Loucy (cell line): ENCODE measurements around the gene GTF2A2.

Source experiments
- H2AFZ ChIP-seq: fragments of 200-600 bp; sonication (generic); 2 replicates; pipeline ENCODE4 v1.6.0; 2016; ENCODE audit warnings: antibody characterized with exemption, mild to moderate bottlenecking, low read length, moderate library complexity
- H3F3A ChIP-seq: fragments of 200-600 bp; 2 replicates; pipeline ENCODE4 v1.6.0; 2016; ENCODE audit warnings: antibody characterized with exemption, low read depth, mild to moderate bottlenecking
- H3K27me3 ChIP-seq: fragments of 200-600 bp; sonication (generic); 2 replicates; pipeline ENCODE4 v1.6.1; 2014; ENCODE audit warnings: low read length, mild to moderate bottlenecking; ENCODE audit not compliant: insufficient read depth, poor library complexity, severe bottlenecking
- H3K36me3 ChIP-seq: fragments of 200-600 bp; sonication (generic); 2 replicates; pipeline ENCODE4 v1.6.1; 2016; ENCODE audit warnings: low read length; ENCODE audit not compliant: insufficient read depth
- H3K4me1 ChIP-seq: fragments of 200-600 bp; sonication (generic); 2 replicates; pipeline ENCODE4 v1.5.1; 2014; ENCODE audit warnings: low read length, mild to moderate bottlenecking; ENCODE audit not compliant: insufficient read depth, poor library complexity, severe bottlenecking
- H3K4me2 ChIP-seq: fragments of 200-600 bp; sonication (generic); 2 replicates; pipeline ENCODE4 v1.6.0; 2014; ENCODE audit warnings: antibody characterized with exemption, low read length, low read depth, mild to moderate bottlenecking; ENCODE audit not compliant: poor library complexity, severe bottlenecking
- H3K4me3 ChIP-seq: fragments of 200-600 bp; sonication (generic); 2 replicates; pipeline ENCODE4 v1.5.1; 2014; ENCODE audit warnings: low read length, mild to moderate bottlenecking, mixed read lengths; ENCODE audit not compliant: poor library complexity, severe bottlenecking
- H3K79me2 ChIP-seq: fragments of 200-600 bp; sonication (generic); 2 replicates; pipeline ENCODE4 v1.6.1; 2014; ENCODE audit warnings: low read length; ENCODE audit not compliant: insufficient read depth
- H3K9ac ChIP-seq: fragments of 200-600 bp; sonication (generic); 2 replicates; pipeline ENCODE4 v1.6.0; 2014; ENCODE audit warnings: mild to moderate bottlenecking, low read depth, low read length, moderate library complexity; ENCODE audit not compliant: poor library complexity, severe bottlenecking
- H3K9me2 ChIP-seq: fragments of 200-600 bp; sonication (generic); replicated peaks from 2 replicates; pipeline ENCODE4 v1.6.1; 2016; ENCODE audit warnings: low read depth, low read length, mixed read lengths
- H3K9me3 ChIP-seq: fragments of 200-600 bp; sonication (generic); 2 replicates; pipeline ENCODE4 v1.6.1; 2014; ENCODE audit warnings: mild to moderate bottlenecking, antibody characterized with exemption, low read length, low read depth; ENCODE audit not compliant: insufficient read depth
- H4K20me1 ChIP-seq: fragments of 200-600 bp; sonication (generic); 2 replicates; pipeline ENCODE4 v1.6.0; 2014; ENCODE audit warnings: antibody characterized with exemption, low read length, mild to moderate bottlenecking; ENCODE audit not compliant: insufficient read depth, poor library complexity, severe bottlenecking
- CTCF ChIP-seq: fragments of 200-600 bp; sonication (generic); conservative IDR thresholded peaks from 2 replicates; pipeline ENCODE4 v1.5.1; 2014; ENCODE audit warnings: mild to moderate bottlenecking, antibody characterized with exemption, low read length
- EZH2phosphoT487 ChIP-seq: fragments of 200-600 bp; IDR thresholded peaks from 2 replicates; pipeline ENCODE4 v1.6.1; 2018; ENCODE audit warnings: antibody characterized with exemption, mild to moderate bottlenecking, moderate library complexity, borderline replicate concordance

Gene GTF2A2

GRCh38 chr15:59596640-59597039 lies 60.7 kb downstream of the GTF2A2 start:
- no peaks in the 10 kb centered on the region for H3F3A ChIP-seq
- no peaks in the 10 kb centered on the region for H4K20me1 ChIP-seq
- H3K4me1 ChIP-seq = peaks cover under 1% of the 10 kb centered on the region
- no peak overlapping the region for H3K4me3 ChIP-seq
- H3K9ac ChIP-seq = no peak overlapping the region
- no peaks in the 10 kb centered on the region for H3K9me2 ChIP-seq
- H3K79me2 ChIP-seq = no peaks in the 10 kb centered on the region
- peaks cover 6% of the 10 kb centered on the region; the same call in 1 of the 2 replicates for H3K9me3 ChIP-seq
- H3K36me3 ChIP-seq = no peaks in the 10 kb centered on the region
- no peaks in the 10 kb centered on the region for H3K27me3 ChIP-seq
- TF ChIP-seq CTCF (no peak), EZH2phosphoT487 (no peak)
- no peak overlapping the region for H3K4me2 ChIP-seq
- no peak overlapping the region for H2AFZ ChIP-seq

GRCh38 chr15:59595434-59595915 lies 61.8 kb downstream of the GTF2A2 start:
- no peak overlapping the region for H3K9ac ChIP-seq
- H3K4me2 ChIP-seq = no peak overlapping the region
- no peaks in the 10 kb centered on the region for H3F3A ChIP-seq
- no peaks in the 10 kb centered on the region for H3K9me3 ChIP-seq
- no peak overlapping the region for H3K4me3 ChIP-seq
- H3K36me3 ChIP-seq = no peaks in the 10 kb centered on the region
- no peak for TF ChIP-seq CTCF
- no peak for TF ChIP-seq EZH2phosphoT487
- H3K27me3 ChIP-seq = no peaks in the 10 kb centered on the region
- no peak overlapping the region for H2AFZ ChIP-seq
- H4K20me1 ChIP-seq = no peaks in the 10 kb centered on the region
- H3K4me1 ChIP-seq = peaks cover 9% of the 10 kb centered on the region
- H3K9me2 ChIP-seq = no peaks in the 10 kb centered on the region
- no peaks in the 10 kb centered on the region for H3K79me2 ChIP-seq

GRCh38 chr15:59594991-59595390 lies 62.3 kb downstream of the GTF2A2 start:
- Histone ChIP-seq H3K9me3 (no peaks in the 10 kb centered on the region), H3K27me3 (no peaks in the 10 kb centered on the region), H3K4me2 (no peak overlapping the region), H3K36me3 (no peaks in the 10 kb centered on the region), H2AFZ (no peak overlapping the region; the same call in 1 of the 2 replicates), H3K9me2 (no peaks in the 10 kb centered on the region), H3K4me1 (peaks cover 9% of the 10 kb centered on the region), H3K79me2 (no peaks in the 10 kb centered on the region), H3K4me3 (no peak overlapping the region), H3F3A (no peaks in the 10 kb centered on the region), H4K20me1 (no peaks in the 10 kb centered on the region), H3K9ac (no peak overlapping the region)
- TF ChIP-seq CTCF = no peak
- TF ChIP-seq EZH2phosphoT487 = no peak
